GM19463 (cell line): ENCODE measurements around the gene ZNF667.

Experiments used
- ATAC-seq: cut with Tn5 transposase; IDR thresholded peaks from one replicate; pipeline ENCODE4 v1.9.1; 2021; ENCODE audit warnings: mild to moderate bottlenecking, moderate library complexity; ENCODE audit not compliant: unreplicated experiment

The ZNF667 gene

DNA sequence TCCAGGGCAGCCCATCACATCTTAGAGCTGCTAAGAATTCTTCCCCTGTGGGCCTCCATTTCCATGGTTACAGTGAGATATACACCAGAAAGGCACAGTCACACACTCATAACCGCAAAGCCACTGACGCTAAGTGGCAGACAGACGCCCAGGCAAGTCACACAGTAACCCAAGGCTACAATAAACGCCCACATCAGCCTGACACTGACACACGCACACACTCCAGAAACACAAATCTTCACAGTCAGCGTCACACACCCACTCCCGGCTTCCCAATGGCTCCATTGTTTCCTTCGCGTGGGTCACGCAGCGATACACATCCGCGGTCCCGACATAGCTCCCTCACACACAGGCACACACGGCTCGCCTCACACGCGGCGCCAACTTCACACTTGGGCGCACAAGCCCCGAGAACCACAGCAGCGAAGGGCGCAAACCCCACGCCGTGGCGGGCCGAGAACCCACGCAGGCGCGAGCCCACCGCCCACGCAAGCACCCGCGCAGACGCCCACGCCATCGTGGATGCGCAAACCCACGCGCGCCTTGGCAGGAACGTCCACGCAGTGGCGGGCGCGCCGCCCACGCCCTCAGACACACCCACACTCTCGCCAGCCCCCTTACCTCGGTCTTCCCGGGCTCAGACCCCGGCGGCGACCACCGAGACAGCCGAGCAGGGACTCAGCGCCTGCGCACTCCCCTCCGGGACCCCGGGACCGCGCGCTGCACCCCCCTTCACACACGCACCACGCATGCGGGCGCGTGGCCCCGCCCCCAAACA is at the start of gene ZNF667:
Gene ZNF667, minus strand, starts transcription at position 695 of the 778 bp plus-strand sequence. CDS start 14,975 bp downstream, outside the sequence.
- no peak for ATAC-seq

DNA sequence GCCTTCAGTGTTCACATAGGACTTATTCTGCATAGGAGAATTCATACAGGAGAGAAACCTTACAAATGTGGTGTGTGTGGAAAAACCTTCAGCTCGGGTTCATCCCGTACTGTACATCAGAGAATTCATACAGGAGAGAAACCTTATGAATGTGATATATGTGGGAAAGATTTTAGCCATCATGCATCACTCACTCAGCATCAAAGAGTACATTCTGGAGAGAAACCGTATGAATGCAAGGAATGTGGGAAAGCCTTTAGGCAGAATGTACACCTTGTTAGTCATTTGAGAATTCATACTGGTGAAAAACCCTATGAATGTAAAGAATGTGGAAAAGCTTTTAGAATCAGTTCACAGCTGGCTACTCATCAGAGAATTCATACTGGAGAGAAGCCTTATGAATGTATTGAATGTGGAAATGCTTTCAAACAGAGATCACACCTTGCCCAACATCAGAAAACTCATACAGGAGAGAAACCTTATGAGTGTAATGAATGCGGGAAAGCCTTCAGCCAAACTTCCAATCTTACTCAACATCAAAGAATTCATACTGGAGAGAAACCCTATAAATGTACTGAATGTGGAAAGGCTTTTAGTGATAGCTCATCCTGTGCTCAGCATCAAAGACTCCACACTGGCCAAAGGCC is 48.2 kb upstream of the ZNF667 start:
- ATAC-seq: no peak

DNA sequence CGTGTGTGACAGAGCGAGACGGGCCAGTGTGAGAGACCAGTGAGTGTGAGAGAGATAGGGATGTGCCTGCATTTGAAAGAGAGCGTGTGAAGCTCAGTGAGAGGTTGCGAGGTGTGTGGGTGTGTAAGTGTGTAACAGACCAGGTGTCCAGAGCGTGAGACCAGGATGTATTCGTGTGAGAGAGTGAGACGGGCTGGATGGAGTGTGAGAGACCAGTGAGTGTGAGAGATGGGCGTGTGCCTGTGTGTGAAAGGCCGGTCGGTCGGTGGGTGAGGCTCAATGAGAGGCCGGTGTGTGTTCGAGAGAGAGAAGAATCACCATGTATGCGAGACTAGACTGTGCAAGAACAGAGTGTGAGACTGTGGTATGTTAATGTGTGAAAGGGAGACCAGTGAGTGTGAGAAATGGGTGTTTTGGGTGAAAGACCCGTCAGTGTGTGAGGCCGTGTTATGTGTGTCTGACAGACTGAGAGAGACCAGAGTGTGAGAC is 31.2 kb upstream of the ZNF667 start:
- no peak for ATAC-seq

DNA sequence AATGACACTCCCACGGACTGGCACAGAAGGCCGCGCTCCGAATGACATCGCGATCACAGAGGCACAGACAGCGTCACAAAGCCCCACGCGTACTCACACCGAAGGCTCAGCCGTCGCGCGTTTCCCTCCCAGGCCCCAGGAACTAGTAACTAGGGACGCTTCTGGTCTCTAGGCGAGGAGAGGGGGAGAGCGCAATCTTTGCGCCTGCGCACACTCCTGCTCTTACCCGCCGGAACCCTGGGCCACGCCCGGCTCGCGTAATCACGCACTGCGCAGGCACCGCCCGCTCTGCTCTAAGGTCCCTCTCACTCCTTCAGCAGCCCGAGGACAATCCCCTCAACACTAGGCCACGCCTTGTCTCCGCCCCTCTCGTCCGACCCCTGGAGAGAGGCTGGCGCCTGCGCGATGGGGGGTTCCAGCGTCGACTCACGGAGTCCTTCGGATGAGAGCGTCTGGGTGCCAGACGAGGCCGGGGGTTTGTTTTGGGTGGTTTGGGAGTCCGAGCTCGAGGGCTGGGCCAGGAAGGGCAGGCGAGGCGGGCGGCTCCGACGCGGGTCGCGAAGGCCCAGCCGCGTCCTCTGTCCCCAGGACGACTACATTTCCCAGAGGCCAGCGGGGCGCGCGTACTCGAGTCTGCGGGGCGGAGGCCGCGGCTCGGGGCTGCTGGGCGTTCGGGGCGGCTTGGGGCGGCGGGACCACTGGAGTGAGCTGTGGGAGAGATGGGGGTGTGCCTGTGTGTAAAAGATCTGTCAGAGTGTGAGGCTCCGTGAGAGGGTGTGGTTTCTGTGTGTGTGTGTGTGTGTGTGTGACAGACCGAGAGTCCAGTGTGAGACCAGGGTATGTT is 30.5 kb upstream of the ZNF667 start, which contains the start of gene ZNF471:
Gene ZNF471, plus strand, starts transcription at position 410 of the 844 bp plus-strand sequence. CDS start 3,717 bp downstream, outside the sequence.
- ATAC-seq: no peak

DNA sequence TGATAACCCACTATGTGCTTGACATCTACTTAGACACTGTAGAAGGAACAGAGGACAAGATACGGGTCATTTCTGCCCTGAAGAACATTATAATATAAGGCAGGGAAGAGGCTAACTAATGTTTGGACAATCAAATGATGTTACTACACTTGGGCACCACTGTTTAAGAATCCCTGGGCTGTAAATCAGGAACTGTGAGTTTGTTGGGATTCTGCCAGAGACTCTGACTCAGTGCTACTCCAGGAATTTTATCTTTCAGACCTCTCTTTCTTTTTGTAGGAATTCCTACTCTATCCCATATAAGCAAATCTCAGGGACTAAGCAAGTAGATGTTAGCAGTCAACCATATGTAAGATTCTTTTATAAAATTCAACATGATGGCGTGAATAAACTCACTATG is 27.4 kb upstream of the ZNF667 start:
- no peak for ATAC-seq

DNA sequence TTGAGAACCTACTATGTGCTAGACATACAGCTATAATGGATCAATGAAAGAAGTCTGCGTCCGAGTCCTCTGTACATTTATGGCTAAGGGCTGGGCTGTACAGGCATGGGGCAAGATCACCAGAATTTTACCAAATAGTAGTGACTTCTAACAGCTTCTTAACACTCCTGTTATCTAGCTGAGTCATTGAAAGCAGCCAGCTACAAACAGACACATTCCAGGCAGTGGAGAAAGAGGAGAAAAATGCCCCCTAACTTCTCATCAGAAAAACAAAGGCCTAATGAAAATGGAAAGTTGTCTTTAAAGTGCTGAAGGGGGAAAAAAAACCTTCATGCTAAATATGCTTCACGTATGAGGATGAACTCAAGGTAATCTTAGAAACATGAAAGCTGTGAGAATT is 14.3 kb upstream of the ZNF667 start:
- no peak for ATAC-seq

DNA sequence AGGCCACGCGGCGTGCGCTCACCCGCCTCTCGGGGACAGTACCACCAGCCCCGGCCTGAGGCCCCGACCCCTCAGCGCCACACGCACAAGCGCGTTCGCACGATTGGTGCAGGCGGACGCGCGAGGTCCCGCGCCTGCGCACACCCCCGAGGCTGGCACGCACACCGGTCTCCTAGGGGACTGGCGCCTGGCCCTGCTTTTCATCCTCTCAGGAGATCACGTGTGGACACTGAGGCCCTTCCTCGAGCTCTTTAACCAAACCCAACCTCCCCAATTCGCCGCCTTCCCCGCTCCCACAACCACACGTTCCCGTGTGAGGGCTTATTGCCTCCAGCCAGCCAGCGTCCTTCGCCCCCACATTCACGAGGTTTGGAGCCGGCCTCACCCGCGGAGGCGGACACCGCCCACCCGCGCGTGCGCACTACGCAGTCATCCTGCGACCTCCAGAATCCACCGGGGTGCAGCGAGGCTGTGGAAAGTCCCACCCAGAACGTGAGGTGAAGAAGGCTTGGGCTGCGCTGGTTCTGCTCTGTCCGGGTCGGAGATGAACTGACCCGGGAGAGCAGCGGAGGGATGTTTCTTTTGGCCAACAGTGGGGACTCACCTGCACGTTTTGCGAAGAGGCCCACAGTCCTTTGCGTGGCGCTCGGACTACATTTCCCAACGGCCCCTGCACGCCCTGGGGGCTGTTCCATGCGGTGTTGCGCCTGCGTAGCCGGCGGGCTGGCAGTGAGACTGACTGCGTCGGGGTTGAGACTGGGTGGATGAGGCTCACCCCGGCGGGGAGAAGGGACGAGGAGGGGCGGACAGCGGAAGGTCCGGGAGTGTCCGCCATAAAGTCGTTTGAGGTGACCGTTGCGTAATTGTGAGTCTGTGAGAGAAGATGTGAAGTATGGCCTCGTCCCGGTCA is 539 bp upstream of the ZNF667 start:
- no peak for ATAC-seq

DNA sequence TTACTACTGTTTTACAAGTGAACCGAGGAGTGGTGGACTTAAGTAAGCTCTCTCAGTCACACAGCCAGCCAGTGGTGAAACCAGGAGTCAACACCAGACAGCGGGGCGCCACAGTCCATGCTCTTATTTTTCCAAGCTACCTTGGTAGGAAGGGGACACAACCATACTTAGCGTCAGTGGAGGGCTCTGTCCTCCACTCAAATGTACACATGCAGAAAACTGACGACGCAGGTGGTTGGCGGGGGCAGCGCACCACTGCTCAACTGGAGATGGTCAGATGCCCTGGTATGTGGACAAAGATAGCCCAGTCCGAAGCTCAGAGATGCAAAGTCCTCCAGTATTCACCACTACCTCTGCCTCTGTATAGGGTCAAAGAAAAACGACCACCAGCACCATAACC is 1.1 kb downstream of the ZNF667 start:
- no peak for ATAC-seq

DNA sequence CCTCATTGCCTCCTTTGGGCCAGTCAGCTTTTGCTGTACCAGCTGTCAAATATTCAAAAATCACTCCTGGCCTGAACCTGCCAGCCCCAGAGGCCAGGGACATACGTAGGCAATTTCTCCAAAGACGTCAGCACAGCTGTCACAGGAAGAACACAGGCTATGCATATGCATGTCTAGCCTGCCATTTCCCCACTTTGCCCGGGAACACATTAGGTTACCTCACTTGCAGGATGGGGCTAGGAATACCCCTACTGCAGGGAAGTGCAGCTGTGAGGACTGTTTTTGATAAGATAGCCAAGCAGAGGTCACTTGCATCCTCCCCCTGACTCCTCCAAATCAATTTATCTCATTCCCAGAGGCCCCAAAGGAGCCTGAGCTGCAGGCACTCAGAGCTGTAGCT is 2.8 kb downstream of the ZNF667 start:
- ATAC-seq: no peak

DNA sequence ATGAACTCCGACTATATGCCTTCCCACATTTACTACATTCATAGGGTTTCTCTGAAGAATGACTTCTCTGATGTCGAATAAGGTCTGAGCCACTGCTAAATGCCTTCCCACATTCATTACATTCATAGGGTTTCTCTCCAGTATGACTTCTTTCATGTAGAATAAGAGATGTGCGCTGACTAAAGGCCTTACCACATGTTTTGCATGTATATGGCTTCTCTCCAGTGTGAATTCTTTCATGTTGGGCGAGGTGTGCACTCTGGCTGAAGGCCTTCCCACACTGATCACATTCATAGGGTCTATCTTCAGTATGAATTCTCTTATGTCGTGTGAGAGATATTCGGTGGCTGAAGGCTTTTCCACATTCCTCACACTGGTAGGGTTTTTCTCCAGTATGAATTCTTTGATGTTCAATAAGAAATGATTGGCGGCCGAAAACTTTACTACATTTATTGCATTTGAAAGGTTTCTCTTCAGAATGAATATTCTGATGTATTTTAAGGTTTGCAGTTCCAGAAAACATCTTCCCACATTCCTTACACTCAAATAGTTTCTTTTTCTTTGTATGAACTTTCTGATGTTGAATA is 35.8 kb downstream of the ZNF667 start:
- no peak for ATAC-seq

DNA sequence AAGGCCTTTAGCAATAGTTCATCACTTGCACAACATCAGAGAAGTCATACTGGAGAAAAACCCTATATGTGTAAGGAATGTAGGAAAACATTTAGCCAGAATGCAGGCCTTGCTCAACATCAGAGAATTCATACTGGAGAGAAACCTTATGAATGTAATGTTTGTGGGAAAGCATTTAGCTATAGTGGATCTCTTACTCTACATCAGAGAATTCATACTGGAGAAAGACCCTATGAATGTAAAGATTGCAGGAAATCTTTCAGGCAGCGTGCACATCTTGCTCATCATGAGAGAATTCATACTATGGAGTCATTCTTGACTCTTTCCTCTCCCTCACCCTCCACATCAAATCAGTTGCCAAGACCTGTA is 53.2 kb downstream of the ZNF667 start:
- no peak for ATAC-seq

DNA sequence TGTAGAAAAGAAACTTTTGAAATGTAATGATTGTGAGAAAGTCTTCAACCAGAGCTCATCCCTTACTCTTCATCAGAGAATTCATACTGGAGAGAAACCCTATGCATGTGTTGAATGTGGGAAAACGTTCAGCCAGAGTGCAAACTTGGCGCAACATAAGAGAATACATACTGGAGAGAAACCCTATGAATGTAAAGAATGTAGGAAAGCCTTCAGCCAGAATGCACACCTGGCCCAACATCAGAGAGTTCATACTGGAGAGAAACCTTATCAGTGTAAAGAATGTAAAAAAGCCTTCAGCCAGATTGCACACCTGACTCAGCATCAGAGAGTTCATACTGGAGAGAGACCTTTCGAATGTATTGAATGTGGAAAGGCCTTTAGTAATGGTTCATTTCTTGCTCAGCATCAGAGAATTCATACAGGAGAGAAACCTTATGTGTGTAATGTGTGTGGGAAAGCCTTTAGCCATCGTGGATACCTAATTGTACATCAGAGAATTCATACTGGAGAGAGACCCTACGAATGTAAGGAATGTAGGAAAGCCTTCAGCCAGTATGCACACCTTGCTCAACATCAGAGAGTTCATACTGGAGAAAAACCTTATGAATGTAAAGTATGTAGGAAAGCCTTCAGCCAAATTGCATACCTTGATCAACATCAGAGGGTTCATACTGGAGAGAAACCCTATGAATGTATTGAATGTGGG is 53.7 kb downstream of the ZNF667 start:
- ATAC-seq: no peak

DNA sequence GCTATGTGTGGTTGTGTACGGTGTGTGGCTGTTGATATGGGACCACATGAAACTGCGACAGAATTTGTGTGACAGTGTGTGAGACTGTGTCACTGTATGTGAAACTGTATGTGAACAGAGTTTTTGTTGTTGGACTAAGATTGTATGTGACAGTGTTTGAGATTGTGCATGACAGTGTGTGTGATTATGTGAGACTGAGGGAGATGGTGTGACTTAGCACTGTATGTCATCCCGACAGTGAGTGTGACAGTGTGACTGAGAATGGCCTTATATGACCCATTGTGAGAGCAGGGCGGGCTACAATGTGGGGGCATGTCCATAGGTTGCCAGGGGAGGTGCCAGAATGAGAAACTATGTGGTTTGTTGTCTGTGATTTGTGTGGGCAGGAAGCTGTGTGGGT is 72.1 kb downstream of the ZNF667 start:
- no peak for ATAC-seq

DNA sequence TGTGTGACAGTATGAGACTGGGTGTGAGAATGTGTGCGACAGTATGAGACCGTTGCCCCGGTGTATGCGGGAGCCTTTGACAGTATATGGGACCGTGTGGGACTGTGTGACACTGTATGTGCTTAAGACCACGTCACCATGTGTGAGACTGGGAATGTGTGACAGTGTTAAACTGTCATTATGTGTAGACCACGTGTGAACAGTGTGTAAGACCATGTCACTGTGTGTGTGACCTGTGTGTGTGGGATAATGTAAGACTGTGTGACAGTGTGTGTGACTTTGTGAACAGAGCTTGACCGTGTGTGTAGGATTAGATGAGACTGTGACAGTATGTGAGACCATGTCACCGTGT is 72.5 kb downstream of the ZNF667 start:
- no peak for ATAC-seq

DNA sequence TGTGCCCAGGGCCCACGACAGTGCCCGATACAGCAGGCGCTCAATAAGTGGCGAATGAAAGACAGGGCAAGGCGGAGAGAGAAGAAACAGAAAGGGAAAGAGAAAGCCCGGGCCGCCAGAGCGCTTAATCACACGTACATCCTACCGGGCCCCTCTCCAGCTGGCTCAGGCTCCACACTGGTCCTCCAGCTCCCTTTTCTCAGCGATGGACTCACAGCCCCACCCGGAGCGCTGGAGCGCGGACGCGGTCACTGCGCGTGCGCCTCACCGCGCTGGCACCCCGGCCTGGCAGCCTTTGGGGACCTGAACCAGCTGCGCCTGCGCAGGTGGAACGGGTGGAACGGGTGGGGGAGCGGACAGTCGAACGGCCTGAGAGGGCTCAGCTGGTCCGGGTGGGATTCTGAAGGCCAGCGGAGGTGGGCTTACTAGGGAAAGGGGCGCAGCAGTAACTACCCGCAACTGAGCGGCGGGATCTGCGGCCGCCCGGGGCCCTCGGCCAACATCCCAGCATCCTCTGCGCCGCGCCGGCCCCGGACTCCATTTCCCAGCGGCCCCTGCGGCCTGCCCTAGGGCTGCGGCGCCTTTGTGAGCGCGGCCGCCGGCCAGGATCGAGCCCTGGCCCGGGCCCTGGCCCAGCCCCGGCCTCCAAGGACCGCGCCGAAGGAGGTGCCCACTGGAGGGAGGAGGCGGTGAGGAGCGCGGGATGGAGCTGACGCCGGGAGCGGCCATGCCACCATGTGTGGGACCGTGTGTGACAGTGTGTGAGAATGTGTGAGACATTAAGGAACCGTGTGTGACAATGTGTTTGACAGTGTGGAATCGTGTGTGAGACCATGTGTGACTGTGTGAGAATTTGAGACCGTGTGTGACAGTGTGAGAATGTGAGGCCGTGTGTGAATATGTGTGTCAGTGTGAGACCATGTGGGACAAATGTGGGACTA is 73.1 kb downstream of the ZNF667 start, which contains the start of gene ZNF583:
Gene ZNF583, plus strand, starts transcription at position 569 of the 941 bp plus-strand sequence. CDS start 2,783 bp downstream, outside the sequence.
- ATAC-seq: peak; percentile 85

DNA sequence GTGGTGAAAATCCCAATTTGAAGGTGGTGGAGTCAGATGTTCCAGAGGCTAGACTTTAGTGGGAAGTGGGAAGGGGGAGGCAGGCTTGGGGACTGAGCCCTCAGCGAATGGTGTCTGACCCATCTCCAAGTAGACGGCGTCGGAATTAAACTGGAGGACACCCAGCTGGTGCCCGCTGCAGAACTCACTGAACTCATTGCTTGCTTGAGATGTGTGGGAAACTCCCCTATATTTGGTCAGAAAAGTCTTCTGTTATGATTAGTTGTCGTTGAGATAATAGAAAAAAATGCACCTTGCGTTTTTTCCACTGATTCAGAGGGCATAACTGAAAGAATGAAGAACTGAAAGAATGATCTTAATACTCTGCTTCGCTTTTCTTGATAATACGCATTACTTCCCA is 73.9 kb downstream of the ZNF667 start:
- ATAC-seq: no peak

DNA sequence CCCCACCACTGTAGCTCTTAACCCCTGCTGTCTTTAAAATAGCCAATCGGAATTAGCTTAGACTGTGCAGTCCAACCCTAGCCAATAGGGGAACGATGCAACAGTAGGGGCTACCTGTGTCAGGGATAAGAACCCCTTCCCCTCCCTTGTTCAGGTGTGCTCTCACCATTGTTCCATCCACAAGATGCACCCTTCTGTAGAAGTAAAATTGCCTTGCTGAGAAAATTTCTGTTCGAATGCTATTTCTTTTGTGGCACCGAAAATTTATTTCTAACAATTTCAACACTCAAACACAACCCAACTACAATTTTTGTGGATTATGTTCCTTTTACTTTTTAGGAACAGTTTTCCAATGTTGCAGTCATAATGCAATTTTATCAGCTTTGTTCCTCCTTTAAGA is 76.7 kb downstream of the ZNF667 start:
- no peak for ATAC-seq

DNA sequence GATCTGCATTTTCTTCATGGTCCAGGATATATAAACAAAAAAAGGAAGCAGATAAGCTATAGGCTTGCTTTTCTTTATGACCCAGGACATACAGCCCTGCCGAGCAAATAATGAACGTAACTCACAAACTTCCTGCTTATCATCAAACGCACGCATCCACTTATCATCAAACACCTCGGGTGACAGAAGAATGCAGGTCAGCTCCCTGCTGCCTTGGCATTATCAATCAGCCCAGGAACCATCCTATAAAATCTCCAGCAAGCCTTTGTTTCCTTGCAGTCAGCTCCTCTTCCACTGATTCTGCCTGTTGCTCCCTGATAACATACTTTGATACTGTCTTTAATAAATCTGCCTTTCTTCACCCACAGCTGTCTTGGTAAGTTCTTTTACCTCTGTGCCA is 78.3 kb downstream of the ZNF667 start:
- ATAC-seq: no peak
